Measurements from ENCODE around the gene TMEM187. TPM values are rescaled to one million over a fixed set of nuclear protein-coding genes. Genes with fewer than 3 reads are reported as not detected.
A peak's percentile ranks its signal among the peaks of the same experiment; 100 is the strongest.

The TMEM187 gene
- total RNA-seq, 1 donor from 2014 or later: 8.6 TPM

DNA sequence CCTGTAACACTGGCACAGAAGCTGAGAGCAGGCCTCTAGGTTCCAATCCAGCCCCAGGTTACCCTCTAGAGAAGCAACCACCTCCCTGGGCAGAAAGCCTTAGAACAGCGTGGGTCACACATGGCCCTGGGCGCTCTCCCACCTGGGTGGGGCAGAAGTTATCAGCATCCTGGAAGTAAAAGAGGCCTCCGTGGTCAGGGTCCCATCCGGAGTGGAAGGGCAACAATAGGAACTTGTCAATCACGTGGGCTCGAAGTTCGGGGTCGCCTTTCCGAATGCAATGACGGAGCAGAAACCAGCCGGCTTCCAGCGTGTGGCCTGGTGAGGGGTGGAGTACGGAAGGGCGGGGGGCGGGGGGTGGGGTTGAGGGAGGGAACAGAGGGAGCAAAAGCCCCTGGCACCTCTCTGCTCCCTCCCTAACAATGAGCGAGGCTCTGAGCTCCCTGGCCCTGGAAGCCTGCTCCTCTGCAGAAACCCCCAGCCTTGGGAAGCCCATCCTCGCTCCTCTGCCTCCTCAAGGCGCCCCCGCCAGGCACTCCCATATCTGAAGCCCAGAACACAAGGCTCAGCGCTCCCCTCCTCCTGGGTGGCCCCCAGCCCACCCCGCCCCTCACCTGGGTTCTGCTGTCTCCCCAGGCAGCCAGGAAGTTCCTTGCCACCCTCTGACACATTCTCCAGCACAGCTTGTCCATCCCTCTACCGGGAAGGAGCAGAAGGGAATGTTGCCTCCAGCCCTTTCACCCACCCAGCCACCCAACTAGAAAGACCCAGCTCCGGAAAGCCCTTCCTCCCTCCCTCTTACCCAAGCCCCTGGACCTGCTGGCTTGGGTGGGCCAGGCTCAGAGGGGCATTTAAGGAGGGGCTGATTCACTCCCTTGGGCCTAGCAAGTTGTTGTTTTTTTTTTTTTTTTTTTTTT is 31.0 kb upstream of the TMEM187 start:
- no peaks in the 10 kb centered on the region for H3K27me3 ChIP-seq
- no peaks in the 10 kb centered on the region for H3K4me1 ChIP-seq
- intact Hi-C loops (cut with DNase I): no loop called here
- no peak overlapping the region for H3K4me3 ChIP-seq
- H3K36me3 ChIP-seq: no peaks in the 10 kb centered on the region
- DNase-seq (ENCODE audit: extremely low spot score in 2 of 2): no peak
- TF ChIP-seq POLR2A (IDR thresholded peaks at IDR 0.05): no peak
- no peak overlapping the region for H3K27ac ChIP-seq
- H3K9me3 ChIP-seq: no peaks in the 10 kb centered on the region

DNA sequence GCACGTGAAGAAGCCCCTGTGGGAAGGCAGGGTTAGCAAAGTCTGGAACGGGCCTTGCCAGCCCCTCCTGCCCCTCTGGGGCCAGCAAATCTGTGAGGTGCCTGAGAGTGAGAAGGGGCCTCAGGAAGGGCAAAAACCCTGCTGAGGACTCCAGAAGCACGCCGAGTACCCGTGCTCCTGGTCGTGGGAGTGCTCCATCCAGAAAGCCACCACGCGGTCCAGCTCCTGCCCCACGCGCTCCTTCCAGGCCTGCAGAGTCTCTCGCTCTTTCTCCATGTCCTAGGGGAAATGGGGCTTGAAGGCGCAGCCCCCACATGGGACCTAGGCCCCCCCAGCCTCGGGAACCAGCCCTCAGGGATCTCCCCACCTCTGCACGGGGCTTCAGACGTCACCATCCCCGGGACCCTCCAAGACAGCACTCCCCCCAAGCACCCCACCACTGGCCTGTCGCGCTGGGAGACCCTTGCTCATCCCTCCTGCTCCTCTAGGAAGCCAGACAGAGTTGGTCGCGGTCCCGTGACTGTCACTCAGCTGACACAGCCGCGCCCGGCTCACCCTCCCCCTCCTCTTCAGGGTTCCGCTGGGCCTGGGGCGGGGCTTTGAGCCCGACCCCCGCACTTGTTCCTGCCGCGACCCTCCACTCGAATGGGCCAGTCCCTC is 28.3 kb upstream of the TMEM187 start, which contains the start of gene RENBP:
TSS of gene RENBP (minus strand) at position 504 of the 660 bp plus-strand sequence. CDS start at position 471, 33 bp downstream.
- intact Hi-C loops (cut with DNase I): no loop called here
- Histone ChIP-seq H3K4me1 (no peaks in the 10 kb centered on the region), H3K9me3 (no peaks in the 10 kb centered on the region), H3K27ac (no peak within 1 kb of the TSS), H3K4me3 (peak within 1 kb of the TSS in 1 of 2 donors; percentile 32), H3K36me3 (no peaks in the 10 kb centered on the region), H3K27me3 (no peaks in the 10 kb centered on the region)
- DNase-seq (ENCODE audit: extremely low spot score in 2 of 2): no peak
- TF ChIP-seq POLR2A (IDR thresholded peaks at IDR 0.05) (no peak), POLR2AphosphoS5 (IDR thresholded peaks at IDR 0.05; ENCODE audit: insufficient read depth in 1 of 2, low read depth in 1 of 2) (no peak)
- TF ChIP-seq, protein P1, sequence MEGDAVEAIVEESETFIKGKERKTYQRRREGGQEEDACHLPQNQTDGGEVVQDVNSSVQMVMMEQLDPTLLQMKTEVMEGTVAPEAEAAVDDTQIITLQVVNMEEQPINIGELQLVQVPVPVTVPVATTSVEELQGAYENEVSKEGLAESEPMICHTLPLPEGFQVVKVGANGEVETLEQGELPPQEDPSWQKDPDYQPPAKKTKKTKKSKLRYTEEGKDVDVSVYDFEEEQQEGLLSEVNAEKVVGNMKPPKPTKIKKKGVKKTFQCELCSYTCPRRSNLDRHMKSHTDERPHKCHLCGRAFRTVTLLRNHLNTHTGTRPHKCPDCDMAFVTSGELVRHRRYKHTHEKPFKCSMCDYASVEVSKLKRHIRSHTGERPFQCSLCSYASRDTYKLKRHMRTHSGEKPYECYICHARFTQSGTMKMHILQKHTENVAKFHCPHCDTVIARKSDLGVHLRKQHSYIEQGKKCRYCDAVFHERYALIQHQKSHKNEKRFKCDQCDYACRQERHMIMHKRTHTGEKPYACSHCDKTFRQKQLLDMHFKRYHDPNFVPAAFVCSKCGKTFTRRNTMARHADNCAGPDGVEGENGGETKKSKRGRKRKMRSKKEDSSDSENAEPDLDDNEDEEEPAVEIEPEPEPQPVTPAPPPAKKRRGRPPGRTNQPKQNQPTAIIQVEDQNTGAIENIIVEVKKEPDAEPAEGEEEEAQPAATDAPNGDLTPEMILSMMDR (IDR thresholded peaks at IDR 0.05): no peak

GRCh38 chrX:153944800-153945150 is 27.8 kb upstream of the TMEM187 start:
- Histone ChIP-seq H3K27ac (no peak overlapping the region), H3K36me3 (peaks cover 0 to 5% of the 10 kb centered on the region in 2 donors), H3K4me3 (peak overlapping the region in 1 of 2 donors; percentile 32), H3K27me3 (no peaks in the 10 kb centered on the region), H3K4me1 (no peaks in the 10 kb centered on the region), H3K9me3 (no peaks in the 10 kb centered on the region)
- intact Hi-C loops (cut with DNase I): no loop called here
- no peak for DNase-seq (ENCODE audit: extremely low spot score in 2 of 2)
- TF ChIP-seq POLR2AphosphoS5 (IDR thresholded peaks at IDR 0.05; ENCODE audit: insufficient read depth in 1 of 2, low read depth in 1 of 2) (no peak), POLR2A (IDR thresholded peaks at IDR 0.05) (no peak)
- TF ChIP-seq, protein P1 (IDR thresholded peaks at IDR 0.05): no peak

- intact Hi-C loops (cut with DNase I): no loop called here
- Histone ChIP-seq H3K4me3 (no peak overlapping the region), H3K36me3 (peaks cover 0 to 17% of the 10 kb centered on the region in 2 donors), H3K27me3 (no peaks in the 10 kb centered on the region), H3K9me3 (no peaks in the 10 kb centered on the region), H3K27ac (no peak overlapping the region), H3K4me1 (no peaks in the 10 kb centered on the region)
- DNase-seq (ENCODE audit: extremely low spot score in 2 of 2): no peak
- TF ChIP-seq POLR2AphosphoS5 (IDR thresholded peaks at IDR 0.05; ENCODE audit: insufficient read depth in 1 of 2, low read depth in 1 of 2) (no peak), POLR2A (IDR thresholded peaks at IDR 0.05) (no peak)
- TF ChIP-seq, protein P1 (IDR thresholded peaks at IDR 0.05): no peak
Measured at GRCh38 chrX:153945956-153946943, 26.3 kb upstream of the TMEM187 start.
